Lower lobe of right lung (tissue), 2 donors: ENCODE data around the gene LY9. TPM values are rescaled to one million over a fixed set of nuclear protein-coding genes. Genes with fewer than 3 reads are reported as not detected.
"Not testable (repeated sequence)": the region's sequence is repeated elsewhere in the genome, so short reads cannot be mapped to it uniquely, and the experiment has no call there.

ENCODE experiments used
- ATAC-seq, 2 donors: fragments of 200-7000 bp; cut with Tn5 transposase; one replicate each; pipeline ENCODE4 v1.9.1; 2020 to 2022; ENCODE audit warnings: mild to moderate bottlenecking in 2 of 2, moderate library complexity in 2 of 2
- DNase-seq: peaks from one replicate; pipeline ENCODE4 v3.0.0-alpha.2; 2020
- H3K27ac ChIP-seq: fragments of 200-600 bp; one replicate; pipeline ENCODE4 v1.8.0; 2022
- H3K27me3 ChIP-seq: fragments of 200-600 bp; one replicate; pipeline ENCODE4 v1.8.0; 2022; ENCODE audit warnings: low read depth
- H3K36me3 ChIP-seq: fragments of 200-600 bp; one replicate; pipeline ENCODE4 v1.8.0; 2022; ENCODE audit warnings: mild to moderate bottlenecking
- H3K4me1 ChIP-seq: fragments of 200-600 bp; one replicate; pipeline ENCODE4 v1.8.0; 2022
- H3K4me3 ChIP-seq: fragments of 200-600 bp; one replicate; pipeline ENCODE4 v1.8.0; 2022; ENCODE audit warnings: mild to moderate bottlenecking
- H3K9me3 ChIP-seq: fragments of 200-600 bp; one replicate; pipeline ENCODE4 v1.8.0; 2022
- CTCF ChIP-seq: fragments of 200-600 bp; IDR thresholded peaks from one replicate; pipeline ENCODE4 v1.8.0; 2022; ENCODE audit warnings: antibody characterized with exemption, mild to moderate bottlenecking
- intact Hi-C: fragments of 100-400 bp; cut with DNase I; formaldehyde crosslinking; loops from one replicate; pipeline ENCODE4 v1.11.0; 2022
- total RNA-seq: library from RNA; stranded (reverse); fragmentation: NEBNext Ultra II Directional; extraction: Animal tissue kit (Norgen Biotek cat#: 25700); gene quantifications from one replicate; pipeline ENCODE4 v1.2.1, GENCODE V29; 2021
- donor health status: DM: no; HTN: yes; CAD: no; lungs with severe emphysema.

Gene LY9
- total RNA-seq, 1 donor from 2014 or later, result 1.8 TPM

- H3K4me1 ChIP-seq, result peaks cover 3% of the 10 kb centered on the region
- intact Hi-C loops, result no loop called here
- H3K36me3 ChIP-seq, result no peaks in the 10 kb centered on the region
- H3K27ac ChIP-seq, result no peak overlapping the region
- DNase-seq (no peak), ATAC-seq (no peak)
- H3K4me3 ChIP-seq, result no peak overlapping the region
- H3K27me3 ChIP-seq, result no peaks in the 10 kb centered on the region
- no peak for TF ChIP-seq CTCF
- H3K9me3 ChIP-seq, result no peaks in the 10 kb centered on the region
Observed at GRCh38 chr1:160866001-160866694, 70.2 kb downstream of the LY9 start.

GRCh38 chr1:160866695-160867260, 70.8 kb downstream of the LY9 start:
- ATAC-seq (no peak), DNase-seq (no peak)
- Histone ChIP-seq H3K27me3 (no peaks in the 10 kb centered on the region), H3K36me3 (no peaks in the 10 kb centered on the region), H3K9me3 (no peaks in the 10 kb centered on the region), H3K4me3 (no peak overlapping the region), H3K4me1 (no peaks in the 10 kb centered on the region), H3K27ac (no peak overlapping the region)
- intact Hi-C loops, result no loop called here
- TF ChIP-seq CTCF, result no peak

GRCh38 chr1:160867651-160868050, 71.7 kb downstream of the LY9 start:
- DNase-seq, ATAC-seq, H3K4me1 ChIP-seq, H3K36me3 ChIP-seq, H3K27ac ChIP-seq, H3K4me3 ChIP-seq, H3K27me3 ChIP-seq, intact Hi-C loops, H3K9me3 ChIP-seq: not testable (repeated sequence)

- no peaks in the 10 kb centered on the region for H3K4me1 ChIP-seq
- peak in 1 of 2 donors; percentile 29 for ATAC-seq
- no peak for DNase-seq
- no peak overlapping the region for H3K4me3 ChIP-seq
- no peaks in the 10 kb centered on the region for H3K36me3 ChIP-seq
- TF ChIP-seq CTCF, result no peak
- intact Hi-C loops, result no loop called here
- H3K27ac ChIP-seq, result no peak overlapping the region
- H3K9me3 ChIP-seq, result no peaks in the 10 kb centered on the region
- no peaks in the 10 kb centered on the region for H3K27me3 ChIP-seq
Observed at GRCh38 chr1:160868141-160868540, 72.2 kb downstream of the LY9 start.

GRCh38 chr1:160874935-160875334, 79.0 kb downstream of the LY9 start:
- Histone ChIP-seq H3K4me1 (no peaks in the 10 kb centered on the region), H3K27ac (no peak overlapping the region), H3K36me3 (no peaks in the 10 kb centered on the region), H3K27me3 (no peaks in the 10 kb centered on the region), H3K9me3 (no peaks in the 10 kb centered on the region), H3K4me3 (no peak overlapping the region)
- ATAC-seq (no peak), DNase-seq (no peak)
- intact Hi-C loops, result no loop called here
- TF ChIP-seq CTCF, result no peak

GRCh38 chr1:160875591-160875990, 79.6 kb downstream of the LY9 start:
- H3K27ac ChIP-seq, H3K9me3 ChIP-seq, H3K36me3 ChIP-seq, H3K4me1 ChIP-seq, H3K27me3 ChIP-seq, DNase-seq, H3K4me3 ChIP-seq, intact Hi-C loops: not testable (repeated sequence)
- ATAC-seq, result peak in 1 of 2 donors; percentile 12
